IMR-90 (cell line): Measurements from ENCODE around the gene CACUL1. TPM values are rescaled to one million over a fixed set of nuclear protein-coding genes. Genes with fewer than 3 reads are reported as not detected.

Experiments
- ATAC-seq: fragments of 200-7000 bp; cut with Tn5 transposase; 2 replicates; pipeline ENCODE4 v1.9.1; 2020; ENCODE audit warnings: low read depth, mild to moderate bottlenecking, moderate library complexity
- BruUV-seq: library from RNA; stranded (reverse); fragments of 400-500 nt; replicated peaks from 2 replicates; lab custom pipeline; 2021; lab: Mats Ljungman, UMichigan
- CTCF ChIA-PET: fragments of 300-600 bp; formaldehyde crosslinking; extraction: SDS; loops from one replicate; lab custom pipeline; 2021; ENCODE audit warnings: antibody characterized with exemption; lab: Yijun Ruan, JAX
- POLR2A ChIA-PET: fragments of 300-600 bp; sonication (Branson Sonifier 250); formaldehyde crosslinking; loops from one replicate; lab custom pipeline; 2022; ENCODE audit warnings: antibody characterized with exemption; ENCODE audit not compliant: unreplicated experiment; lab: Charles Lee
- DNase-seq: peaks from one replicate; pipeline ENCODE4 v3.0.0; 2013
- H2AFZ ChIP-seq: replicated peaks from 2 replicates; pipeline ENCODE3; 2013; ENCODE audit warnings: low read length, mild to moderate bottlenecking; ENCODE audit not compliant: poor library complexity
- H2AK5ac ChIP-seq: 2 replicates; pipeline ENCODE4 v1.6.1; 2013; ENCODE audit warnings: low read depth, low read length, inconsistent platforms
- H2AK9ac ChIP-seq: replicated peaks from 2 replicates; pipeline ENCODE3; 2013; ENCODE audit warnings: mild to moderate bottlenecking, low read depth, low read length, moderate library complexity; ENCODE audit not compliant: poor library complexity
- H2BK120ac ChIP-seq: 2 replicates; pipeline ENCODE4 v1.6.1; 2013; ENCODE audit warnings: low read depth, low read length, inconsistent platforms
- H2BK15ac ChIP-seq: 3 replicates; pipeline ENCODE4 v1.6.1; 2013; ENCODE audit warnings: low read depth, low read length, inconsistent platforms
- H2BK20ac ChIP-seq: 2 replicates; pipeline ENCODE4 v1.6.1; 2013; ENCODE audit warnings: low read depth, mild to moderate bottlenecking, inconsistent platforms, low read length, moderate library complexity
- H2BK5ac ChIP-seq: 2 replicates; pipeline ENCODE4 v1.6.1; 2013; ENCODE audit warnings: mild to moderate bottlenecking, low read depth, low read length, inconsistent platforms; ENCODE audit not compliant: poor library complexity, severe bottlenecking
- H3K14ac ChIP-seq: replicated peaks from 2 replicates; pipeline ENCODE4 v1.6.1; 2013; ENCODE audit warnings: low read depth, low read length, inconsistent platforms
- H3K18ac ChIP-seq: 2 replicates; pipeline ENCODE4 v1.6.1; 2013; ENCODE audit warnings: low read depth, low read length, control low read depth
- H3K23ac ChIP-seq: 2 replicates; pipeline ENCODE4 v1.6.1; 2013; ENCODE audit warnings: low read depth, low read length, inconsistent platforms
- H3K27ac ChIP-seq: 2 replicates; pipeline ENCODE4 v1.5.1; 2013; ENCODE audit warnings: mild to moderate bottlenecking, control low read depth, low read length; ENCODE audit not compliant: insufficient read depth
- H3K27me3 ChIP-seq: 2 replicates; pipeline ENCODE4 v1.6.1; 2013; ENCODE audit warnings: low read length; ENCODE audit not compliant: control insufficient read depth, insufficient read depth
- H3K36me3 ChIP-seq: 2 replicates; pipeline ENCODE4 v1.6.1; 2013; ENCODE audit warnings: low read length, mixed read lengths; ENCODE audit not compliant: control insufficient read depth, insufficient read depth
- H3K4ac ChIP-seq: 2 replicates; pipeline ENCODE4 v1.6.1; 2013; ENCODE audit warnings: low read depth, low read length, inconsistent platforms
- H3K4me1 ChIP-seq: 2 replicates; pipeline ENCODE4 v1.6.1; 2013; ENCODE audit warnings: low read length, mixed read lengths; ENCODE audit not compliant: control insufficient read depth, insufficient read depth
- H3K4me2 ChIP-seq: 2 replicates; pipeline ENCODE4 v1.6.1; 2013; ENCODE audit warnings: low read depth, mild to moderate bottlenecking, control low read depth, low read length, moderate library complexity
- H3K4me3 ChIP-seq: 2 replicates; pipeline ENCODE4 v1.5.1; 2013; ENCODE audit warnings: low read depth, mild to moderate bottlenecking, control low read depth, low read length, moderate library complexity; ENCODE audit not compliant: insufficient read depth
- H3K56ac ChIP-seq: 2 replicates; pipeline ENCODE4 v1.6.1; 2013; ENCODE audit warnings: low read length, inconsistent platforms; ENCODE audit not compliant: insufficient read depth; ENCODE audit errors: extremely low read depth
- H3K79me1 ChIP-seq, 2 experiments: 2 replicates each; pipeline ENCODE4 v1.6.1; 2013; ENCODE audit warnings: low read length in 2 of 2, inconsistent platforms in 1 of 2, low read depth in 1 of 2
- H3K9ac ChIP-seq: 2 replicates; pipeline ENCODE4 v1.6.1; 2013; ENCODE audit warnings: low read depth, low read length, control low read depth
- H3K9me1 ChIP-seq: 2 replicates; pipeline ENCODE4 v1.6.1; 2013; ENCODE audit warnings: low read length, inconsistent platforms; ENCODE audit not compliant: insufficient read depth
- H3K9me3 ChIP-seq: 2 replicates; pipeline ENCODE4 v1.6.1; 2013; ENCODE audit warnings: low read length; ENCODE audit not compliant: control insufficient read depth, insufficient read depth
- H4K20me1 ChIP-seq: 2 replicates; pipeline ENCODE4 v1.6.1; 2013; ENCODE audit warnings: low read length, inconsistent platforms; ENCODE audit not compliant: insufficient read depth
- H4K5ac ChIP-seq: 2 replicates; pipeline ENCODE4 v1.6.1; 2013; ENCODE audit warnings: mild to moderate bottlenecking, low read depth, low read length, control low read depth
- H4K8ac ChIP-seq, 2 experiments: 2 replicates each; pipeline ENCODE4 v1.6.1; 2013; ENCODE audit warnings: low read depth in 2 of 2, low read length in 2 of 2, control low read depth in 1 of 2, inconsistent platforms in 1 of 2
- H4K91ac ChIP-seq: 2 replicates; pipeline ENCODE4 v1.6.1; 2013; ENCODE audit warnings: low read depth, low read length, inconsistent platforms; ENCODE audit not compliant: insufficient read depth
- BHLHE40 ChIP-seq: fragments of 150-350 bp; IDR thresholded peaks from 2 replicates; pipeline ENCODE4 v1.6.1; 2016; ENCODE audit warnings: mild to moderate bottlenecking, low read depth, low read length
- CEBPB ChIP-seq: IDR thresholded peaks from 2 replicates; pipeline ENCODE4 v1.6.1; 2012; ENCODE audit warnings: low read depth, low read length, improper control_type of control experiment
- CHD1 ChIP-seq: IDR thresholded peaks from 2 replicates; pipeline ENCODE4 v1.6.1; 2012; ENCODE audit warnings: low read depth, low read length, improper control_type of control experiment
- FOS ChIP-seq: fragments of 150-350 bp; IDR thresholded peaks from 2 replicates; pipeline ENCODE4 v1.6.1; 2016; ENCODE audit warnings: low read depth, low read length
- MAFK ChIP-seq: IDR thresholded peaks from 2 replicates; pipeline ENCODE4 v1.6.1; 2012; ENCODE audit warnings: low read depth, low read length, improper control_type of control experiment
- MAZ ChIP-seq: IDR thresholded peaks from 2 replicates; pipeline ENCODE4 v1.6.1; 2012; ENCODE audit warnings: low read depth, mild to moderate bottlenecking, low read length, improper control_type of control experiment, moderate library complexity, borderline replicate concordance
- POLR2A ChIP-seq: IDR thresholded peaks from 2 replicates; pipeline ENCODE4 v1.6.1; 2012; ENCODE audit warnings: mild to moderate bottlenecking, low read depth, low read length
- RAD21 ChIP-seq: IDR thresholded peaks from 2 replicates; pipeline ENCODE4 v1.6.1; 2012; ENCODE audit warnings: low read length, improper control_type of control experiment
- RCOR1 ChIP-seq: IDR thresholded peaks from 2 replicates; pipeline ENCODE4 v1.6.1; 2012; ENCODE audit warnings: mild to moderate bottlenecking, low read length, improper control_type of control experiment; ENCODE audit not compliant: insufficient replicate concordance
- SMC3 ChIP-seq: fragments of 150-350 bp; IDR thresholded peaks from 2 replicates; pipeline ENCODE4 v1.6.1; 2016; ENCODE audit warnings: low read depth, mild to moderate bottlenecking, antibody characterized with exemption, low read length, moderate library complexity
- USF2 ChIP-seq: fragments of 150-350 bp; IDR thresholded peaks from 2 replicates; pipeline ENCODE4 v1.6.1; 2017; ENCODE audit warnings: mild to moderate bottlenecking, antibody characterized with exemption, low read length, low read depth
- WGBS, 2 experiments: methylation state at CpG; one replicate each; pipeline versions ENCODE4 v1.1.5 to v1.1.7; 2013; ENCODE audit warnings: missing lambda C conversion rate in 2 of 2; ENCODE audit not compliant: insufficient read length in 1 of 2; ENCODE audit errors: extremely low coverage in 2 of 2; 5-methylcytosine and 5-hydroxymethylcytosine counted together
- dilution Hi-C: fragments of 300-500 bp; cut with HindIII; formaldehyde crosslinking; loops from one replicate; pipeline ENCODE4 v1.14.3; 2018; ENCODE audit warnings: low sequenced_read_pairs; ENCODE audit not compliant: unreplicated experiment
- in situ Hi-C: fragments of 300-500 bp; cut with MboI; formaldehyde crosslinking; loops from 3 replicates; pipeline ENCODE4 v1.14.3; 2019; ENCODE audit warnings: low sequenced_read_pairs, inconsistent platforms, mixed read lengths
- intact Hi-C: fragments of 100-400 bp; cut with micrococcal nuclease; formaldehyde crosslinking; loops from 2 replicates; pipeline ENCODE4 v1.10.0; 2022
- polyA plus RNA-seq, 3 experiments: library from polyadenylated mRNA; depleted of rRNA; stranded (reverse); fragments of >200 nt; gene quantifications; 2 replicates each; pipeline ENCODE4 v1.2.3, GENCODE V29; 2012; ENCODE audit warnings: low replicate concordance in 1 of 3
- total RNA-seq: library from RNA; depleted of rRNA; stranded (reverse); fragments of >200 nt; gene quantifications from 2 replicates; pipeline ENCODE4 v1.2.3, GENCODE V29; 2012
- TF ChIP-seq, protein P1 (sequence below): conservative IDR thresholded peaks from 2 replicates; pipeline ENCODE4 v1.5.1; 2012; ENCODE audit warnings: mild to moderate bottlenecking, low read depth, low read length, improper control_type of control experiment

CACUL1 gene
- total and polyA plus RNA-seq, 2 of the 4 experiments (the other 2 are of a cell fraction), result 5.3 to 23.5 TPM

- dilution Hi-C loops (no loop called here), in situ Hi-C loops (no loop called here), intact Hi-C loops (no loop called here)
- Histone ChIP-seq H3K18ac (no peak overlapping the region), H4K20me1 (no peaks in the 10 kb centered on the region), H3K23ac (no peak overlapping the region), H3K14ac (no peak overlapping the region), H4K5ac (no peak overlapping the region), H3K27me3 (peaks cover 5% of the 10 kb centered on the region), H3K56ac (no peak overlapping the region), H2AFZ (no peak overlapping the region), H2BK5ac (no peak overlapping the region), H3K4me1 (no peaks in the 10 kb centered on the region), H3K79me1 (no peaks in the 10 kb centered on the region), H2BK20ac (no peak overlapping the region), H3K4ac (no peak overlapping the region), H3K27ac (no peak overlapping the region), H2BK120ac (no peak overlapping the region), H4K8ac (no peak overlapping the region), H4K91ac (no peak overlapping the region), H2AK5ac (no peak overlapping the region), H3K9me1 (no peaks in the 10 kb centered on the region), H3K9ac (no peak overlapping the region), H2AK9ac (no peak overlapping the region), H3K9me3 (no peaks in the 10 kb centered on the region), H3K36me3 (no peaks in the 10 kb centered on the region), H3K4me3 (no peak overlapping the region), H2BK15ac (no peak overlapping the region), H3K4me2 (no peak overlapping the region)
- ATAC-seq (no peak), DNase-seq (no peak)
- ChIA-PET POLR2A (no interaction called here), CTCF (interaction anchor here (0.6 kb wide), 1 partner anchor 392 kb away, joined by 3 read pairs; no protein-coding TSS in a partner anchor)
- BruUV-seq, result no TSS peak
- no CpG with 5 or more reads among the region's 5 CpGs for WGBS, 2 experiments
- TF ChIP-seq RCOR1 (no peak), SMC3 (no peak), MAFK (no peak), BHLHE40 (no peak), RAD21 (no peak), FOS (no peak), CEBPB (no peak), USF2 (no peak), POLR2A (no peak), CHD1 (no peak), MAZ (no peak)
- TF ChIP-seq, protein P1, sequence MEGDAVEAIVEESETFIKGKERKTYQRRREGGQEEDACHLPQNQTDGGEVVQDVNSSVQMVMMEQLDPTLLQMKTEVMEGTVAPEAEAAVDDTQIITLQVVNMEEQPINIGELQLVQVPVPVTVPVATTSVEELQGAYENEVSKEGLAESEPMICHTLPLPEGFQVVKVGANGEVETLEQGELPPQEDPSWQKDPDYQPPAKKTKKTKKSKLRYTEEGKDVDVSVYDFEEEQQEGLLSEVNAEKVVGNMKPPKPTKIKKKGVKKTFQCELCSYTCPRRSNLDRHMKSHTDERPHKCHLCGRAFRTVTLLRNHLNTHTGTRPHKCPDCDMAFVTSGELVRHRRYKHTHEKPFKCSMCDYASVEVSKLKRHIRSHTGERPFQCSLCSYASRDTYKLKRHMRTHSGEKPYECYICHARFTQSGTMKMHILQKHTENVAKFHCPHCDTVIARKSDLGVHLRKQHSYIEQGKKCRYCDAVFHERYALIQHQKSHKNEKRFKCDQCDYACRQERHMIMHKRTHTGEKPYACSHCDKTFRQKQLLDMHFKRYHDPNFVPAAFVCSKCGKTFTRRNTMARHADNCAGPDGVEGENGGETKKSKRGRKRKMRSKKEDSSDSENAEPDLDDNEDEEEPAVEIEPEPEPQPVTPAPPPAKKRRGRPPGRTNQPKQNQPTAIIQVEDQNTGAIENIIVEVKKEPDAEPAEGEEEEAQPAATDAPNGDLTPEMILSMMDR, result no peak
These were observed 30.8 kb upstream of the CACUL1 start for GRCh38 chr10:118785551-118785950.
